IMR-90 (cell line): ENCODE results near the gene PHAF1. TPM values are rescaled to one million over a fixed set of nuclear protein-coding genes. Genes with fewer than 3 reads are reported as not detected.
A peak's percentile ranks its signal among the peaks of the same experiment; 100 is the strongest.

Experiments
- ATAC-seq: fragments of 200-7000 bp; cut with Tn5 transposase; 2 replicates; pipeline ENCODE4 v1.9.1; 2020; ENCODE audit warnings: low read depth, mild to moderate bottlenecking, moderate library complexity
- BruUV-seq: library from RNA; stranded (reverse); fragments of 400-500 nt; replicated peaks from 2 replicates; lab custom pipeline; 2021; lab: Mats Ljungman, UMichigan
- CTCF ChIA-PET: fragments of 300-600 bp; formaldehyde crosslinking; extraction: SDS; loops from one replicate; lab custom pipeline; 2021; ENCODE audit warnings: antibody characterized with exemption; lab: Yijun Ruan, JAX
- POLR2A ChIA-PET: fragments of 300-600 bp; sonication (Branson Sonifier 250); formaldehyde crosslinking; loops from one replicate; lab custom pipeline; 2022; ENCODE audit warnings: antibody characterized with exemption; ENCODE audit not compliant: unreplicated experiment; lab: Charles Lee
- DNase-seq: peaks from one replicate; pipeline ENCODE4 v3.0.0; 2013
- H2AFZ ChIP-seq: replicated peaks from 2 replicates; pipeline ENCODE3; 2013; ENCODE audit warnings: low read length, mild to moderate bottlenecking; ENCODE audit not compliant: poor library complexity
- H2AK5ac ChIP-seq: 2 replicates; pipeline ENCODE4 v1.6.1; 2013; ENCODE audit warnings: low read depth, low read length, inconsistent platforms
- H2AK9ac ChIP-seq: replicated peaks from 2 replicates; pipeline ENCODE3; 2013; ENCODE audit warnings: mild to moderate bottlenecking, low read depth, low read length, moderate library complexity; ENCODE audit not compliant: poor library complexity
- H2BK120ac ChIP-seq: 2 replicates; pipeline ENCODE4 v1.6.1; 2013; ENCODE audit warnings: low read depth, low read length, inconsistent platforms
- H2BK15ac ChIP-seq: 3 replicates; pipeline ENCODE4 v1.6.1; 2013; ENCODE audit warnings: low read depth, low read length, inconsistent platforms
- H2BK20ac ChIP-seq: 2 replicates; pipeline ENCODE4 v1.6.1; 2013; ENCODE audit warnings: low read depth, mild to moderate bottlenecking, inconsistent platforms, low read length, moderate library complexity
- H2BK5ac ChIP-seq: 2 replicates; pipeline ENCODE4 v1.6.1; 2013; ENCODE audit warnings: mild to moderate bottlenecking, low read depth, low read length, inconsistent platforms; ENCODE audit not compliant: poor library complexity, severe bottlenecking
- H3K14ac ChIP-seq: replicated peaks from 2 replicates; pipeline ENCODE4 v1.6.1; 2013; ENCODE audit warnings: low read depth, low read length, inconsistent platforms
- H3K18ac ChIP-seq: 2 replicates; pipeline ENCODE4 v1.6.1; 2013; ENCODE audit warnings: low read depth, low read length, control low read depth
- H3K23ac ChIP-seq: 2 replicates; pipeline ENCODE4 v1.6.1; 2013; ENCODE audit warnings: low read depth, low read length, inconsistent platforms
- H3K27ac ChIP-seq: 2 replicates; pipeline ENCODE4 v1.5.1; 2013; ENCODE audit warnings: mild to moderate bottlenecking, control low read depth, low read length; ENCODE audit not compliant: insufficient read depth
- H3K27me3 ChIP-seq: 2 replicates; pipeline ENCODE4 v1.6.1; 2013; ENCODE audit warnings: low read length; ENCODE audit not compliant: control insufficient read depth, insufficient read depth
- H3K36me3 ChIP-seq: 2 replicates; pipeline ENCODE4 v1.6.1; 2013; ENCODE audit warnings: low read length, mixed read lengths; ENCODE audit not compliant: control insufficient read depth, insufficient read depth
- H3K4ac ChIP-seq: 2 replicates; pipeline ENCODE4 v1.6.1; 2013; ENCODE audit warnings: low read depth, low read length, inconsistent platforms
- H3K4me1 ChIP-seq: 2 replicates; pipeline ENCODE4 v1.6.1; 2013; ENCODE audit warnings: low read length, mixed read lengths; ENCODE audit not compliant: control insufficient read depth, insufficient read depth
- H3K4me2 ChIP-seq: 2 replicates; pipeline ENCODE4 v1.6.1; 2013; ENCODE audit warnings: low read depth, mild to moderate bottlenecking, control low read depth, low read length, moderate library complexity
- H3K4me3 ChIP-seq: 2 replicates; pipeline ENCODE4 v1.5.1; 2013; ENCODE audit warnings: low read depth, mild to moderate bottlenecking, control low read depth, low read length, moderate library complexity; ENCODE audit not compliant: insufficient read depth
- H3K56ac ChIP-seq: 2 replicates; pipeline ENCODE4 v1.6.1; 2013; ENCODE audit warnings: low read length, inconsistent platforms; ENCODE audit not compliant: insufficient read depth; ENCODE audit errors: extremely low read depth
- H3K79me1 ChIP-seq, 2 experiments: 2 replicates each; pipeline ENCODE4 v1.6.1; 2013; ENCODE audit warnings: low read length in 2 of 2, inconsistent platforms in 1 of 2, low read depth in 1 of 2
- H3K9ac ChIP-seq: 2 replicates; pipeline ENCODE4 v1.6.1; 2013; ENCODE audit warnings: low read depth, low read length, control low read depth
- H3K9me1 ChIP-seq: 2 replicates; pipeline ENCODE4 v1.6.1; 2013; ENCODE audit warnings: low read length, inconsistent platforms; ENCODE audit not compliant: insufficient read depth
- H3K9me3 ChIP-seq: 2 replicates; pipeline ENCODE4 v1.6.1; 2013; ENCODE audit warnings: low read length; ENCODE audit not compliant: control insufficient read depth, insufficient read depth
- H4K20me1 ChIP-seq: 2 replicates; pipeline ENCODE4 v1.6.1; 2013; ENCODE audit warnings: low read length, inconsistent platforms; ENCODE audit not compliant: insufficient read depth
- H4K5ac ChIP-seq: 2 replicates; pipeline ENCODE4 v1.6.1; 2013; ENCODE audit warnings: mild to moderate bottlenecking, low read depth, low read length, control low read depth
- H4K8ac ChIP-seq, 2 experiments: 2 replicates each; pipeline ENCODE4 v1.6.1; 2013; ENCODE audit warnings: low read depth in 2 of 2, low read length in 2 of 2, control low read depth in 1 of 2, inconsistent platforms in 1 of 2
- H4K91ac ChIP-seq: 2 replicates; pipeline ENCODE4 v1.6.1; 2013; ENCODE audit warnings: low read depth, low read length, inconsistent platforms; ENCODE audit not compliant: insufficient read depth
- MAZ ChIP-seq: IDR thresholded peaks from 2 replicates; pipeline ENCODE4 v1.6.1; 2012; ENCODE audit warnings: low read depth, mild to moderate bottlenecking, low read length, improper control_type of control experiment, moderate library complexity, borderline replicate concordance
- USF2 ChIP-seq: fragments of 150-350 bp; IDR thresholded peaks from 2 replicates; pipeline ENCODE4 v1.6.1; 2017; ENCODE audit warnings: mild to moderate bottlenecking, antibody characterized with exemption, low read length, low read depth
- WGBS, 2 experiments: methylation state at CpG; one replicate each; pipeline versions ENCODE4 v1.1.5 to v1.1.7; 2013; ENCODE audit warnings: missing lambda C conversion rate in 2 of 2; ENCODE audit not compliant: insufficient read length in 1 of 2; ENCODE audit errors: extremely low coverage in 2 of 2; 5-methylcytosine and 5-hydroxymethylcytosine counted together
- dilution Hi-C: fragments of 300-500 bp; cut with HindIII; formaldehyde crosslinking; loops from one replicate; pipeline ENCODE4 v1.14.3; 2018; ENCODE audit warnings: low sequenced_read_pairs; ENCODE audit not compliant: unreplicated experiment
- in situ Hi-C: fragments of 300-500 bp; cut with MboI; formaldehyde crosslinking; loops from 3 replicates; pipeline ENCODE4 v1.14.3; 2019; ENCODE audit warnings: low sequenced_read_pairs, inconsistent platforms, mixed read lengths
- intact Hi-C: fragments of 100-400 bp; cut with micrococcal nuclease; formaldehyde crosslinking; loops from 2 replicates; pipeline ENCODE4 v1.10.0; 2022
- polyA plus RNA-seq, 3 experiments: library from polyadenylated mRNA; depleted of rRNA; stranded (reverse); fragments of >200 nt; gene quantifications; 2 replicates each; pipeline ENCODE4 v1.2.3, GENCODE V29; 2012; ENCODE audit warnings: low replicate concordance in 1 of 3
- total RNA-seq: library from RNA; depleted of rRNA; stranded (reverse); fragments of >200 nt; gene quantifications from 2 replicates; pipeline ENCODE4 v1.2.3, GENCODE V29; 2012

The PHAF1 gene
- total and polyA plus RNA-seq, 2 of the 4 experiments (the other 2 are of a cell fraction) = 14.0 to 19.8 TPM

GRCh38 chr16:67188323-67188722, 78.6 kb downstream of the PHAF1 start:
- H2BK20ac ChIP-seq = no peak overlapping the region
- intact Hi-C loops = loop anchor here (10.0 kb wide), 1 partner anchor 174 kb away; no protein-coding TSS in a partner anchor
- ChIA-PET CTCF (no interaction called here), POLR2A (no interaction called here)
- no peak for ATAC-seq
- H3K4me1 ChIP-seq = peaks cover 19% of the 10 kb centered on the region
- no peak overlapping the region for H3K56ac ChIP-seq
- H4K8ac ChIP-seq = no peak overlapping the region
- dilution Hi-C loops = no loop called here
- no peak overlapping the region for H2BK120ac ChIP-seq
- no peak for DNase-seq
- no peak overlapping the region for H3K9ac ChIP-seq
- no peak overlapping the region for H4K91ac ChIP-seq
- H4K5ac ChIP-seq = no peak overlapping the region
- H3K27me3 ChIP-seq = no peaks in the 10 kb centered on the region
- TF ChIP-seq MAZ = no peak
- 0 out of 2 replicates have a peak, but pooled peaks have one; percentile 20 for TF ChIP-seq USF2
- H2AFZ ChIP-seq = no peak overlapping the region
- H2BK5ac ChIP-seq = no peak overlapping the region
- no peak overlapping the region for H2AK5ac ChIP-seq
- no peaks in the 10 kb centered on the region for H3K9me3 ChIP-seq
- no peak overlapping the region for H3K4ac ChIP-seq
- H3K79me1 ChIP-seq = peaks cover 10 to 19% of the 10 kb centered on the region in 2 experiments; a peak in 3 of 4 replicates
- H2BK15ac ChIP-seq = no peak overlapping the region
- in situ Hi-C loops = no loop called here
- peaks cover 16% of the 10 kb centered on the region for H4K20me1 ChIP-seq
- H3K4me3 ChIP-seq = no peak overlapping the region
- H3K4me2 ChIP-seq = no peak overlapping the region
- H2AK9ac ChIP-seq = no peak overlapping the region
- no peak overlapping the region for H3K23ac ChIP-seq
- no peak overlapping the region for H3K18ac ChIP-seq
- WGBS, 2 experiments = 83% methylated on average over 2 of the region's 4 CpGs; no CpG with 5 or more reads in 1 of the 2 experiments
- no peak overlapping the region for H3K14ac ChIP-seq
- peaks cover 22% of the 10 kb centered on the region for H3K9me1 ChIP-seq
- peaks cover 2% of the 10 kb centered on the region; the same call in 1 of the 2 replicates for H3K36me3 ChIP-seq
- no TSS peak for BruUV-seq
- no peak overlapping the region for H3K27ac ChIP-seq
